ENCODE measurements around the gene VAT1L. TPM values are rescaled to one million over a fixed set of nuclear protein-coding genes. Genes with fewer than 3 reads are reported as not detected.
A peak's percentile ranks its signal among the peaks of the same experiment; 100 is the strongest.

VAT1L gene
- total and polyA plus RNA-seq, 2 donors (not counting 3 experiments of a cell fraction or from before 2014, with no cell fraction given), result 0.46 to 1.5 TPM

DNA sequence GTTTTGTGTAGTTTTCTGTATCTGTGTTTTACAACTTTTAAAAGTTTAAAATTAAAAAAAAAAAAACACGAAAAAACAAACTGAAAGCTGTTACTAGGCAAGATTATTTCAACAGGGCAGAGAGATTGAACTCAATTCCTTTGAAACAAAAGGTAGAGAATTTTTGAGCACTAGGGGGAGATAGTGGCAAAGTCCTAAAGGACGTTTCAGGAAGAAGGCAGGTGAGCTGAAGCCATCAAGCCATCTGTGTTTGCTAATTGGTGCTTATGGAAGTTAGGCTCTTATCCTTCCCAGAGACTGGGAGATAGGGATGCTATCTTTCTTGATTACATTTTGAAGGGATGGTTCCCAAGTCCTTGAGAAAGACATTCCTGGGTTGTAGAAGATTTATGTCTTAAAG lies 163.4 kb downstream of the VAT1L start:
- TF ChIP-seq POLR2A (IDR thresholded peaks at IDR 0.05; ENCODE audit: low read depth, low read length) (no peak), MYC (IDR thresholded peaks at IDR 0.05; ENCODE audit: low read depth, low read length) (no peak), GATA2 (IDR thresholded peaks at IDR 0.05; ENCODE audit: insufficient read depth, insufficient read length, low read depth, low read length) (no peak), CTCF (IDR thresholded peaks at IDR 0.05; ENCODE audit: extremely low read depth in 1 of 2, insufficient read depth in 1 of 2, low read depth in 1 of 2, low read length in 2 of 2) (peak in 1 of 2 donors; percentile 6), EZH2 (IDR thresholded peaks at IDR 0.05; ENCODE audit: borderline replicate concordance, low read depth, low read length, severe bottlenecking) (no peak), JUN (IDR thresholded peaks at IDR 0.05; ENCODE audit: borderline replicate concordance, insufficient read depth, insufficient read length, low read depth) (no peak), FOS (IDR thresholded peaks at IDR 0.05; ENCODE audit: borderline replicate concordance, insufficient read depth, low read length) (no peak), MAX (IDR thresholded peaks at IDR 0.05; ENCODE audit: insufficient read depth, insufficient read length) (no peak), POLR2AphosphoS5 (IDR thresholded peaks at IDR 0.05; ENCODE audit: insufficient read depth, low read depth, low read length) (no peak)

More for the DNA sequence above, 163.4 kb downstream of the VAT1L start:
- Histone ChIP-seq H2AFZ (ENCODE audit: low read depth, low read length) (no peak overlapping the region), H3K9me3 (replicated peaks; ENCODE audit: control insufficient read depth, insufficient read depth, low read length) (no peaks in the 10 kb centered on the region), H3K9me1 (replicated peaks; ENCODE audit: control insufficient read depth, extremely low read depth, insufficient read depth, low read length) (no peaks in the 10 kb centered on the region), H3K4me3 (replicated peaks in 1 of 3; ENCODE audit: insufficient read depth in 1 of 3, low read depth in 1 of 3, low read length in 3 of 3) (no peak overlapping the region), H3K79me2 (ENCODE audit: control insufficient read depth, insufficient read depth, low read length) (no peaks in the 10 kb centered on the region), H3K9ac (replicated peaks; ENCODE audit: extremely low read depth, insufficient read depth, low read length) (no peak overlapping the region), H3K27ac (ENCODE audit: insufficient read depth, low read depth, low read length) (no peak overlapping the region), H3K4me1 (ENCODE audit: control insufficient read depth, extremely low read depth, insufficient read depth, low read length) (no peaks in the 10 kb centered on the region), H3K36me3 (ENCODE audit: control insufficient read depth in 2 of 2, extremely low read depth in 1 of 2, insufficient read depth in 2 of 2, low read length in 2 of 2) (no peaks in the 10 kb centered on the region), H4K20me1 (replicated peaks; ENCODE audit: control insufficient read depth, extremely low read depth, insufficient read depth, low read length) (no peaks in the 10 kb centered on the region), H3K4me2 (ENCODE audit: insufficient read depth, low read length) (no peak overlapping the region), H3K27me3 (ENCODE audit: control insufficient read depth in 2 of 2, insufficient read depth in 2 of 2, low read length in 2 of 2) (no peaks in the 10 kb centered on the region)
- dilution Hi-C loops (cut with MboI; ENCODE audit: extremely low pct_ligation_motif_present, low sequenced_read_pairs) (no loop called here), intact Hi-C loops (cut with micrococcal nuclease) (no loop called here)
- no peak for FAIRE-seq
- CTCF ChIA-PET, result interaction anchor here (0.7 to 1.6 kb wide), 5 partner anchors 11 to 170 kb away, joined by 3 to 9 read pairs (median 3); no protein-coding TSS in a partner anchor
- POLR2A ChIA-PET, result no interaction called here
- DNase-seq (ENCODE audit: low read depth, low spot score), result no peak
- BruUV-seq (replicated peaks), result no TSS peak
